GM18867 (cell line): ENCODE data around the gene PTPN4.
A peak's percentile ranks its signal among the peaks of the same experiment; 100 is the strongest.
"Not testable (repeated sequence)": the region's sequence is repeated elsewhere in the genome, so short reads cannot be mapped to it uniquely, and the experiment has no call there.

Experiments used
- ATAC-seq: cut with Tn5 transposase; IDR thresholded peaks from one replicate; pipeline ENCODE4 v1.9.1; 2021; ENCODE audit warnings: mild to moderate bottlenecking, moderate library complexity; ENCODE audit not compliant: unreplicated experiment

PTPN4 gene

GRCh38 chr2:119937680-119938079 is 178.0 kb downstream of the PTPN4 start:
- no peak for ATAC-seq

- ATAC-seq, result no peak
Measured at GRCh38 chr2:119939915-119940314, 180.2 kb downstream of the PTPN4 start.

- ATAC-seq, result no peak
Measured at GRCh38 chr2:119940856-119941255, 181.1 kb downstream of the PTPN4 start.

GRCh38 chr2:119941388-119941787 is 181.7 kb downstream of the PTPN4 start:
- no peak for ATAC-seq

- ATAC-seq, result no peak
Measured at GRCh38 chr2:119941981-119942513, 182.3 kb downstream of the PTPN4 start.

- ATAC-seq, result no peak
Measured at GRCh38 chr2:119943058-119943457, 183.3 kb downstream of the PTPN4 start.

GRCh38 chr2:119947535-119947934 is 187.8 kb downstream of the PTPN4 start:
- no peak for ATAC-seq

- no peak for ATAC-seq
Measured at GRCh38 chr2:119950966-119951365, 191.2 kb downstream of the PTPN4 start.

- ATAC-seq, result no peak
Measured at GRCh38 chr2:119958670-119959268, 199.0 kb downstream of the PTPN4 start.

- no peak for ATAC-seq
Measured at GRCh38 chr2:119960821-119961220, 201.1 kb downstream of the PTPN4 start.

- ATAC-seq, result no peak
Measured at GRCh38 chr2:119981896-119982295, 222.2 kb downstream of the PTPN4 start.

GRCh38 chr2:119982506-119982905 is 222.8 kb downstream of the PTPN4 start:
- no peak for ATAC-seq

GRCh38 chr2:119983108-119983507 is 223.4 kb downstream of the PTPN4 start:
- ATAC-seq, result no peak

- ATAC-seq, result no peak
Measured at GRCh38 chr2:119996148-119996547, 236.4 kb downstream of the PTPN4 start.

- not testable (repeated sequence) for ATAC-seq
Measured at GRCh38 chr2:119996896-119997891, 237.5 kb downstream of the PTPN4 start.

- ATAC-seq, result no peak
Measured at GRCh38 chr2:120001471-120001870, 241.7 kb downstream of the PTPN4 start.

GRCh38 chr2:120004254-120004653 is 244.5 kb downstream of the PTPN4 start:
- no peak for ATAC-seq

GRCh38 chr2:120005834-120006521 is 246.3 kb downstream of the PTPN4 start:
- peak; percentile 90 for ATAC-seq

GRCh38 chr2:120007851-120008250 is 248.1 kb downstream of the PTPN4 start:
- no peak for ATAC-seq

GRCh38 chr2:120012363-120012762 is 252.6 kb downstream of the PTPN4 start:
- no peak for ATAC-seq
